CD4-positive, alpha-beta T cell treated with Interleukin-1 beta for 1 hour (primary cell): ENCODE data around the gene LRRC4C.

Experiments used
- DNase-seq, 2 donors: peaks; one replicate each; pipeline ENCODE4 v3.0.0-alpha.2; 2020 to 2022

LRRC4C gene

DNA sequence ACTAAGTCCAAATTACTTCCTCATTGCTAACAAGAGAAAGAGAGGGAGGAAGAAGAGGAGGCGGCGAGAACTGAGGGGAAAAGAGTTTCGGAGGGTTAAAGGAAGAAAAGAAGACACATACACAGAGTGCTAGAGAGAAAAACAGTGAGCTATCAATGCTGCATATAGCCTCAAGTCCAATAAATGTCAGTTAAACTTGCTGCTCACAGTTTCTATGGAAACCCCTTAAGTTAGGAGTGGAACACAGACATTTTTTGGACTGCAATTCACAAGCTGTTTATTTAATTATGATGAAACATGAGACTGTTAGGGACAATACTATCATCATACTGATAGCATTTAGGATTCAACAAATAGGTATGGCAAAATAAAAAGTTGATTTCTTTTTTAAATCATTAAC lies 1320.4 kb downstream of the LRRC4C start:
- DNase-seq: no peak

GRCh38 chr11:40134820-40135570 lies 1324.5 kb downstream of the LRRC4C start:
- no peak for DNase-seq

GRCh38 chr11:40133498-40133897 lies 1326.0 kb downstream of the LRRC4C start:
- DNase-seq: no peak

- DNase-seq: no peak
Measured at GRCh38 chr11:40132912-40133311, 1326.5 kb downstream of the LRRC4C start.

GRCh38 chr11:40130427-40130826 lies 1329.0 kb downstream of the LRRC4C start:
- DNase-seq: no peak

DNA sequence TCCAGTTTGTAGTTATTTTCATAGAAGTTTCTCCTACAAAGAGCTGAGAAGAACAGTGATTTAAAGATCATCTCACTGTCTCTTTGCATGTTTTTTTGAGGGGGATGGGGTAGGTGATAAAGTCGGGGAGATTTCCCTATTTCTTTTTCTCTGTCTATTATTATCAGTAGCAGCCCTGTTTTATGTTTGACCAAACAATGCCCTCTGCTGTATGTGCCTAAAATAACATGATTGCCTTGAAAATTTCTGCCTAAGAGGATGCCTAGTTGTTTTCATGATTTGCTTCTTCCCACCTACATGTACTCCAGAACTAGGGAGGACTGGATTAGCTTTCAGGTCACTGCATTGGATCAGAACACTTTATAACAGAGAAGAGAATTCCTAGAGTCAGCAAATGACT lies 1330.2 kb downstream of the LRRC4C start:
- no peak for DNase-seq

DNA sequence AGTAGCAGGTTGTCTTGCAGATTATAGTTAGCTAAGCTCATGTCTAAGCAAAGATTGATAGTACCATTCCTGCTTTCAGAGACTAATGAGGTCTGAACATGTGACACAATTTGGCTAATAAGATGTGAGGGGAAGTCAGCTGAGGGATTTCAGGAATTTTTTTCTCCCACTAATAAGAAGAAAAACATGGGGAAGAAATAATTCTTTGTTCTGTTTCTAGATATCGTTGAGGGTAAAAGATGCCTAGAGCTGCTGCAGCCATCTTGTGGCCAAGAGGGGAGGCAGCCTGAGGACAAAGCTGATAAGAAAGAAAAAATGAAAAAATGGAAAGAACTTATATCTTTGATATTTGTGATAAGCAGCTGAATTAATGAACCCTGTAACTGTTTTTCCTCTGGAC lies 1334.4 kb downstream of the LRRC4C start:
- DNase-seq: no peak

DNA sequence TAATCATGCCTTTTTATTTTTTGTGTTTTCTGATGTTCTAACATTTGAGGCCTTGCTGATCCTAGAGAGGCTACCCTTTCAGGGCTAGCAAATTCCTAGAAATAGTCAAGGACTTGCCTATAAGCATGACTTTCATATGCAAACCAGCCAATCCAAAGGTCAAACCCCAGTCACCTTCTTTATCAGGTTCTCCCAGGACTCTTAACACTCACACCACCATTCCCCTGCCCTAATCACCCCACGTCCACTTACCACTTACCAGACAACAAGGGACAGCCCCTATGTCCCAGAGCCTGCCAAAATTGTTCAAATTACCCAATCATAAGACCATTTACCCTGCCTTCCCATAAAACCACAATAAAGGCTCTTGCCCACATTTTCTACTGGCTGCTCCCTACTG lies 1339.8 kb downstream of the LRRC4C start:
- no peak for DNase-seq

DNA sequence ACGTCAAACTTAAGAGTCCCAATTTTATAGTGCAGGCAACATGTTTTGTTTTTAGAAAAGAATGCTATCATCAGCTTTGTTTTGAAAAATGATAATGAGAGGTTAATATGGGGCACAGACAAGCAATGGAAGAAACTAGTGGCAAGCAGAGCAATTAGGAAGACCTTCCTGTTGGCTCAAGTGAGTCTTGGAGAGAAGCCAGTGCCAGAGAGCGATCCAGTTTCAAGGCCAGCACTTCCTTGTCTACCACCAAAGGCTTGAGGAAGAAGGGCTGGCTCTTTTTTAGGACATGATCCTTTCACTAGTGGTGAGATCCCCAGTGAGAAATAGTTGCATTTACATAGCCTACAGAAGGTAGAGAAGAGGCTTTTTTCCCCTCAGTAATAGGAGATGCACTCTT lies 1340.7 kb downstream of the LRRC4C start:
- DNase-seq: no peak

DNA sequence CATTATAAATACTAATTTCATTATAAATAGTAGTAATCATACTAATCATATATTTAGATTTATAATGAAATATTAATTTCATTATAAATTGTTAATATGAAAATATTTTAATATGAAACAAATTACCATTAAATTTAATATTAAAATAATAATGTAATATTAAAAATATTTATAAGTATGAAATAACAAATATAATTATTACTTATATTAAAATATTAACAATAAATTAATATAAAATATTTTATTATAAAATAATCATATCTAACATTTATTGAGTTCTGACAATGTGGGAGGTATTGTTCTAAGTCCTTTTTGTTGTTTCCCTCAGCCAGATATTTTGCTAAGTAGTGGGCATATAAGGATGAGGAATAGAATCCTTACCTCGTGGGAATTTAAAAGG lies 1341.4 kb downstream of the LRRC4C start:
- DNase-seq: no peak

DNA sequence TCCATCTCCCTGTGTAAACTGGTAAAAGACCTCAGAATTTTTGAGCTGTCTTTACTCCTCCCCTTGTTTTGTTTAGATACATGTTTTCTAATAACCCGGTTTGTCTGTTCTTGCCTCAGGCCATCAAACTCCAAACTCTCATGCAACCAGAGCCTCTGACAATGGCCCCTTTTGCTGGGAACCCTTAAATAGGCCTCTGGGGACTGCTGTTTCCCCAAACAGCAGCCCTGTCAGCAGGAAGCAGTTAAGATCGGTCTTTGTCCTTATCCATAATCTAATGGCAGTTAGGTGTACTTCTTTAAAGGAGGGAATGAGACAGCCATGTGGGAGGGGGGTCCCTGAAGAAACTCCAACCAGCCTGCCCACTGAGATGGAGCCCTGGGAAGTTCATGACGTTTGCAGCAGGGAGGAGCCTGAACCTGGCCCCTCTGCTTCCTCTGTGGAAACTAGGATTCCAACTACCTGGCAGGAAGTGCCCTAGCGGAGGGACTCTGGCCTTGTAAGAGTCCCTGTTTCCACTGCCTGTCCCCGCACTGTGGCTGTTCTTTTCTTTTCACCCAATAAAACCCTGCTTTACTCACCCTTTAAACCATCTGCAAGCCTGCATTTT lies 1354.4 kb downstream of the LRRC4C start:
- no peak for DNase-seq

GRCh38 chr11:40100781-40101180 lies 1358.7 kb downstream of the LRRC4C start:
- DNase-seq: no peak

- no peak for DNase-seq
Measured at GRCh38 chr11:40100162-40100553, 1359.3 kb downstream of the LRRC4C start.

- no peak for DNase-seq
Measured at GRCh38 chr11:40099426-40100161, 1359.9 kb downstream of the LRRC4C start.

DNA sequence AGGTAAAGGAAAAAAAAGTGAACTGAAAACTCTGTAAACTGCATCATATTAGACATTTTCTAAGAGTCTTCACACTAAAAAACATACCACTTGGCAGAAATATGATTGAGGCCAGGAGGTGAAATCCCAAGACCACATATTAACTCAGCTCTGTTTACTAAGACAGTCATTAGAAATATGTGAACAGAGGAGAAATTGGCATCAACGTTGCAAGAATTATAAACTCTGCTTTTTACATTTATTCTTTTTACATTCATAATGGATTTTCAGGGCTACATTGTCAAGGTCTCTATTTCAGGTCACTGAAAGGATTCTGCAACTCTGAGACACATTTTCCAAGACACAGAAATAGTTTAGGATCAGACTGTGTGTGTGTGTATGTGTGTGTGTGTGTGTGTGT lies 1364.0 kb downstream of the LRRC4C start:
- DNase-seq: no peak

GRCh38 chr11:40094954-40095353 lies 1364.5 kb downstream of the LRRC4C start:
- no peak for DNase-seq

GRCh38 chr11:40080434-40080833 lies 1379.0 kb downstream of the LRRC4C start:
- DNase-seq: no peak
